ENCODE data around the gene COX17. TPM values are rescaled to one million over a fixed set of nuclear protein-coding genes. Genes with fewer than 3 reads are reported as not detected.

The COX17 gene
- total and polyA plus RNA-seq, 2 experiments from 2014 or later, result 56.8 to 146 TPM

GRCh38 chr3:119664370-119664769 lies 12.8 kb downstream of the COX17 start:
- H3K4me1 ChIP-seq (ENCODE audit: low read depth), result peaks cover 61% of the 10 kb centered on the region
- H3K27me3 ChIP-seq, result no peaks in the 10 kb centered on the region
- no peak for TF ChIP-seq CTCF (IDR thresholded peaks at IDR 0.05; ENCODE audit: low read depth, low read length)
- peak overlapping the region; percentile 100 for H3K27ac ChIP-seq
- H3K36me3 ChIP-seq, result peaks cover 6% of the 10 kb centered on the region
- H3K4me3 ChIP-seq, result no peak overlapping the region
- no peaks in the 10 kb centered on the region for H3K9me3 ChIP-seq (ENCODE audit: low read depth)
- DNase-seq (ENCODE audit: low read depth in 1 of 2, low spot score in 1 of 2), result peak in 1 of 2 donors; percentile 32

- Histone ChIP-seq H3K9me3 (ENCODE audit: low read depth) (no peaks in the 10 kb centered on the region), H3K27me3 (no peaks in the 10 kb centered on the region), H3K4me3 (no peak overlapping the region), H3K27ac (peak overlapping the region; percentile 100), H3K36me3 (peaks cover 6% of the 10 kb centered on the region), H3K4me1 (ENCODE audit: low read depth) (peaks cover 61% of the 10 kb centered on the region)
- no peak for TF ChIP-seq CTCF (IDR thresholded peaks at IDR 0.05; ENCODE audit: low read depth, low read length)
- peak in 1 of 2 donors; percentile 22 for DNase-seq (ENCODE audit: low read depth in 1 of 2, low spot score in 1 of 2)
These were observed 13.3 kb downstream of the COX17 start for GRCh38 chr3:119663885-119664284.

- peak overlapping the region; percentile 100 for H3K27ac ChIP-seq
- peak in 1 of 2 donors; percentile 47 for DNase-seq (ENCODE audit: low read depth in 1 of 2, low spot score in 1 of 2)
- peaks cover 2% of the 10 kb centered on the region for H3K36me3 ChIP-seq
- no peaks in the 10 kb centered on the region for H3K27me3 ChIP-seq
- H3K4me1 ChIP-seq (ENCODE audit: low read depth), result peaks cover 56% of the 10 kb centered on the region
- peak; percentile 3 for TF ChIP-seq CTCF (IDR thresholded peaks at IDR 0.05; ENCODE audit: low read depth, low read length)
- no peak overlapping the region for H3K4me3 ChIP-seq
- H3K9me3 ChIP-seq (ENCODE audit: low read depth), result no peaks in the 10 kb centered on the region
These were observed 14.4 kb downstream of the COX17 start for GRCh38 chr3:119662604-119663373.

GRCh38 chr3:119660474-119661440 lies 16.4 kb downstream of the COX17 start, which contains the start of gene POPDC2:
POPDC2 (minus strand) TSS chr3:119660589; CDS start chr3:119660423, 166 bp downstream.
- Histone ChIP-seq H3K27me3 (no peaks in the 10 kb centered on the region), H3K36me3 (no peaks in the 10 kb centered on the region), H3K4me1 (ENCODE audit: low read depth) (peaks cover 59% of the 10 kb centered on the region), H3K27ac (peak within 1 kb of the TSS; percentile 100), H3K9me3 (ENCODE audit: low read depth) (no peaks in the 10 kb centered on the region), H3K4me3 (peak within 1 kb of the TSS; percentile 50)
- no peak for TF ChIP-seq CTCF (IDR thresholded peaks at IDR 0.05; ENCODE audit: low read depth, low read length)
- peak; percentile 65 to 95 for DNase-seq (ENCODE audit: low read depth in 1 of 2, low spot score in 1 of 2)

- DNase-seq (ENCODE audit: low read depth in 1 of 2, low spot score in 1 of 2), result no peak
- peaks cover 2% of the 10 kb centered on the region for H3K36me3 ChIP-seq
- no peaks in the 10 kb centered on the region for H3K27me3 ChIP-seq
- peaks cover 49% of the 10 kb centered on the region for H3K4me1 ChIP-seq (ENCODE audit: low read depth)
- no peaks in the 10 kb centered on the region for H3K9me3 ChIP-seq (ENCODE audit: low read depth)
- H3K27ac ChIP-seq, result peak overlapping the region; percentile 100
- no peak for TF ChIP-seq CTCF (IDR thresholded peaks at IDR 0.05; ENCODE audit: low read depth, low read length)
- H3K4me3 ChIP-seq, result peak overlapping the region; percentile 50
These were observed 17.5 kb downstream of the COX17 start for GRCh38 chr3:119659606-119660291.
